ENCODE measurements around the gene C1QBP.

The C1QBP gene

DNA sequence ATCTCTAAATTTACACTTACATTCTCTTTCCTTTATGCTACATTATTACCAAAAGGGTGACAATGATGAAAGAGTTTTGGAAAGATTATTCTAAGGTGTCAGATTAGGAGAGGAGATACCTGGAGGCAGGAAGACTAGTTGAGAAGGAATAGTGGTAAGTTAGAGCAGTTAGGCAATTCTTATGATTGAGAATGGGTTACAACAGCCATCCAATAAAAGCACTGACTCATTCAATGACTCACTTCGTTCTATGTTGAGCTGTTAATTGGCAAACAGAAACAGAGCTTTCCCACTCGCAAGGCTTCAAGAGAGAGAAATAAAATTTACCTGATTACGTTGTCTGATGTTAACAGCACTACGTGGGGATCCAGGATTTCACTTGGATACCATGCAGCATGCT, 25.3 kb downstream of the C1QBP start:
- TF ChIP-seq, protein P1, sequence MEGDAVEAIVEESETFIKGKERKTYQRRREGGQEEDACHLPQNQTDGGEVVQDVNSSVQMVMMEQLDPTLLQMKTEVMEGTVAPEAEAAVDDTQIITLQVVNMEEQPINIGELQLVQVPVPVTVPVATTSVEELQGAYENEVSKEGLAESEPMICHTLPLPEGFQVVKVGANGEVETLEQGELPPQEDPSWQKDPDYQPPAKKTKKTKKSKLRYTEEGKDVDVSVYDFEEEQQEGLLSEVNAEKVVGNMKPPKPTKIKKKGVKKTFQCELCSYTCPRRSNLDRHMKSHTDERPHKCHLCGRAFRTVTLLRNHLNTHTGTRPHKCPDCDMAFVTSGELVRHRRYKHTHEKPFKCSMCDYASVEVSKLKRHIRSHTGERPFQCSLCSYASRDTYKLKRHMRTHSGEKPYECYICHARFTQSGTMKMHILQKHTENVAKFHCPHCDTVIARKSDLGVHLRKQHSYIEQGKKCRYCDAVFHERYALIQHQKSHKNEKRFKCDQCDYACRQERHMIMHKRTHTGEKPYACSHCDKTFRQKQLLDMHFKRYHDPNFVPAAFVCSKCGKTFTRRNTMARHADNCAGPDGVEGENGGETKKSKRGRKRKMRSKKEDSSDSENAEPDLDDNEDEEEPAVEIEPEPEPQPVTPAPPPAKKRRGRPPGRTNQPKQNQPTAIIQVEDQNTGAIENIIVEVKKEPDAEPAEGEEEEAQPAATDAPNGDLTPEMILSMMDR (conservative IDR thresholded peaks at IDR 0.05; ENCODE audit: low read depth) = no peak
- peak; percentile 80 for DNase-seq (ENCODE audit: low spot score)
- ChIA-PET POLR2A (ENCODE audit: low non-redundant PET) (no interaction called here), CTCF (interaction anchor here (0.6 to 1.3 kb wide), 2 partner anchors 26 to 75 kb away, joined by 3 to 4 read pairs; partner anchors contain the start of gene C1QBP)
- H3K27ac ChIP-seq = peak overlapping the region; percentile 90

DNA sequence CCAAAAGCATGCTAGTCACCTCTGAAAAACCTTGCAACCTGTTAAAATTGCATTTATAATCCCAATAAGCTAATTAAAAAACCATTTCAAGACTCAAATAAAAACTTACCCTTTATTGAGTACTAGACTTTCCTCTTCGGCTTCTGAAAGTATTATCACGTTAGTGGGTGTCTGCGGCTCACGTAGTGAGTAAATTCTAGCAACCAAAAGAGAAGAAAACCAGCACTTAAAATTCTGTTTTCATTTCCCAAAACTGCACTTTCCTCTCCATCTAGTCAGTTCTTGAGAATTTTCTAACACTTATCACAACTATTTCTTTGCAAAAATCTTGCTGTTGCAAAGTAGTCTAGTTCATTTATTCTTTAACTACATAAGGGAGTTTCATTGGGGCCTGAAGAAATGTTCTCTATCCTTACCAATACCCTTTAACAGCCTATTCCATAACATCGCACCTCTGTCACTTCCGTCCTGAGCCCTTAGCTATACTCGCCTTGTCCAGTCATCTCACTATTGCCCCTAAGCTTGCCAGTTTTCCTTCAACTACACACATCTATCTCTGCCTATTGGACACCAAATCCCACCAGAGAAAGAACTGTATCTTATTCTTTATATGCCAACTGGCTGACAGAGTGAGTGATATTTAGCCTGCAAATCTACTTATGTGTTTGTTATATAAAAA, 28.2 kb downstream of the C1QBP start:
- DNase-seq (ENCODE audit: low spot score) = no peak
- TF ChIP-seq, protein P1 (conservative IDR thresholded peaks at IDR 0.05; ENCODE audit: low read depth) = no peak
- no peak overlapping the region for H3K27ac ChIP-seq
- ChIA-PET CTCF (interaction anchor here (0.6 kb wide), 1 partner anchor 1325 kb away, joined by 3 read pairs; no protein-coding TSS in a partner anchor), POLR2A (ENCODE audit: low non-redundant PET) (interaction anchor here (0.7 kb wide), 1 partner anchor 45 kb away, joined by 6 read pairs; no protein-coding TSS in a partner anchor)

DNA sequence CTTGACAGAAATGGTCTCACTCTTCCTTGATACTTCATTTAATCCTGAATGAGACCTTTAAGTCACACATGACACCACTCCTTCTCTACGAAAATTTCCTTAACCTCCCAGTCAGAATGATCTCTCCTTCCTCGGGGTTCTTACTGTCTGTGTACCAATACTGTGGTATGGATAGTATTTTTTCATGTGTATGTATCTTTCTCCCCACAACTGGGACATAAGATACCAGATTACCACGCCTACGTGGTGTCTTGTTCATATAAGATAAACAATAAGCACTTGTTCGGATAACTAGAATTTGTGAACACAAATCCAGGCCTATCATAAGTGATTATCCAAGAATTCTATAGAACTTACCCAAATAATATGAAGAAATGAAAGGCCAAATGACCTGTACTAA, 30.8 kb downstream of the C1QBP start:
- ChIA-PET POLR2A (ENCODE audit: low non-redundant PET) (no interaction called here), CTCF (no interaction called here)

DNA sequence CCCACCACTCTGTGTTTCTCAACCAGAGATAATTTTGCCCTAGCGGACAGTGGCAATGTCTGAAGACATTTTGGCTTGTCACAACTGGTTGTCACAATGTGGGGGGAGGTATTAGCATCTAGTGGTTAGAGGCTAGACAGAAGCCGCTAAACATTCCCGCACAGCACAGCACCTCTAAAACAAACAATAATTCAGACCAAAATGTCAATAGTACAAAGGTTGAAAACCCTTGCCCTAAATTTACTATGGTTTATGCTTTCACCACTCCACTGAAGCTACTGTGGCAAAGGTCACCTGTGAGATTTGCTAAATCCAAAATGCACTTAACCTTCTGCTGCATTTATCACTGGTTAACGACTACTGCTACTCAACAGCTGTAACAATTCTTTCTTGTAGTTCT, 33.6 kb downstream of the C1QBP start:
- CTCF ChIA-PET = interaction anchor here (0.6 kb wide), 2 partner anchors 33 to 909 kb away, joined by 3 to 5 read pairs; no protein-coding TSS in a partner anchor
- TF ChIP-seq, protein P1 (conservative IDR thresholded peaks at IDR 0.05; ENCODE audit: low read depth) = no peak
- DNase-seq (ENCODE audit: low spot score) = no peak
- POLR2A ChIA-PET (ENCODE audit: low non-redundant PET) = no interaction called here
- no peak overlapping the region for H3K27ac ChIP-seq

More for the DNA sequence above, 30.8 kb downstream of the C1QBP start:
- TF ChIP-seq, protein P1 (conservative IDR thresholded peaks at IDR 0.05; ENCODE audit: low read depth) = no peak
- no peak overlapping the region for H3K27ac ChIP-seq
- DNase-seq (ENCODE audit: low spot score) = no peak

DNA sequence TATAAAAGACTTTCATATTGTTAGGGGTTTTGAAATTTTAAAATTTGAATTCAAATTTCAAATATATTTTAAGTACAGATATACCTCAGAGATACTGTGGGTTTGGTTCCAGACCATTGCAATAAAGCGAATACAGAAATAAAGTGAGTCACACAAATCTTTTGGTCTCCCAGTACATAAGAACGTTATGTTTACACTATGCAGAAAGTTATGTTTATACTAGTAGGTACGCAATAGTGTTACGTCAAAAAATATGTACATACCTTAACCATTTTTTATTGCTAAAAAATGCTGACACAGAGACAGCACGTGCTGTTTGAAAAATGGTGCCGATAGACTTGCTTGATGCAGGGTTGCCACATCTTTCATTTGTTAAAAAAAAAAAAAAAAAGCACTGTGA, 39.2 kb downstream of the C1QBP start:
- DNase-seq (ENCODE audit: low spot score) = no peak
- H3K27ac ChIP-seq = no peak overlapping the region
- TF ChIP-seq, protein P1 (conservative IDR thresholded peaks at IDR 0.05; ENCODE audit: low read depth) = no peak
- CTCF ChIA-PET = interaction anchor here (0.6 kb wide), 1 partner anchor 1033 kb away, joined by 3 read pairs; no protein-coding TSS in a partner anchor
- POLR2A ChIA-PET (ENCODE audit: low non-redundant PET) = no interaction called here

DNA sequence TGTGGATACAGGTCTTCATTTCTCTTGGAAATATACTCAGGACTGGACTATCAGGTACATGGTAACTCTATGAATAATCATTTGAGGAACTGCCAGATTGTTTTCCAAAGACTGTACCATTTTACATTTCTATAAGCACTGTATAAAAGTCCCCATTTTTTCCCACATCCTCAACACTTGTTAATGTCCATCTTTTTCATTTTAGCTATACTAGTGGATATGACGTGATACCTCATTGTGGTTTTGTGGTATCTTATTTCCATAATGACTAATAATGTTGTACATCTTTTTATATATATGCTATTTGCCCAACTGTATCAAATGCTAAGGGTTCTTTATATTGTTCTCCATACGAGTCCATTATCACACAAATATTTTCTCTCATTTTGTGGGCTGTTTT, 42.3 kb downstream of the C1QBP start:
- TF ChIP-seq, protein P1 (conservative IDR thresholded peaks at IDR 0.05; ENCODE audit: low read depth) = no peak
- H3K27ac ChIP-seq = no peak overlapping the region
- ChIA-PET CTCF (no interaction called here), POLR2A (ENCODE audit: low non-redundant PET) (no interaction called here)
- no peak for DNase-seq (ENCODE audit: low spot score)

Measured in RWPE1 (cell line).